HG02642 (cell line): ENCODE measurements around the gene RERG.
A peak's percentile ranks its signal among the peaks of the same experiment; 100 is the strongest.

Experiments used
- ATAC-seq: cut with Tn5 transposase; IDR thresholded peaks from one replicate; pipeline ENCODE4 v1.9.1; 2021; ENCODE audit warnings: mild to moderate bottlenecking; ENCODE audit not compliant: unreplicated experiment, poor library complexity

The RERG gene

DNA sequence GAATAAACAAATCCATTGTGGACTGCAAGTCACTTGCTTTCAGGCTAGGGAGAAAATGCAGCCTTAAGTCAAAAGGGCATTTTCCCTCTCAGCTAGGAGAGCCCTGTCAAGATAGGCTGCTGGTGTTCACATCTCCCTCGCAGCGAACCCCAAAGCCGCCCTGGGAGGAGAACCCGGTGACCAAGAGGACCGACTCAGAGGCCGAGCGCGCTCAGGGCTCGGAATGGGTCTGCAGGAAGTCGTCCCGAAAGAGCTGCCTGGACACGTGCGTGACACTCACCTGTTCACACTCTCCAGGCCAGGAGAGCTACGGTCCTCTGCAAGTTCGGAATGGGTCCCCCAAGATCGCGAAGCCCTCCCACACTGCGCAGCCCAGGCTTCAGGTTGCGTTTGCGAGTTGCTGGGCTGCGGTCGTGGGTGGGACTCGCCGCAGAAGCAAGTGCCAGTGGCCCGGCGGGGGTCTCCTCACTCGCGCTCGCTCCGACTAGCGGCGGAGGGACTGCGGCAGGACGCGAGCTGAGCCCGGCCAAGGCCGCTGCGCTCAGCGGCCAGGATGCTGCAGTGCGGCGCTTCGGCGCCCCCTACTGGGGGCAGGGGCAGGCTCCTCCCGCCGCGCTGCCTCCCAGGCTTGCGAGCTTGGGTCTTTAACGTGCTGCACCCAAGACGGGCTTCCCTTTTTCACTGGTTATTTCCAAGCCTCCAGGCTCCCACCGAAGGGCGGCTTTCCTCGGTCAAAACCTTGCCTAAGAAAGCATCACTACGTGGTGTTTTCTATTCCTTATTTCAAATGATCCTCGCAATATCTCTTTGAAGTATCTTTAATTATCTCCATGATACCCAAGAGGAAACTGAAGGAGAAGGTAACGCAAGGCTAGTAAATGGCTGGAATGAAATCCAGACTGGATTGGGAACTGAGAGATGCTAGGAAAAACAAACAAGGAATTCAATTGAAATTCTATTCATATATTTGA lies at the start of gene RERG:
Gene RERG, minus strand, starts transcription at position 503 of the 971 bp plus-strand sequence. CDS start 3,928 bp downstream, outside the sequence.
- peak; percentile 95 for ATAC-seq

DNA sequence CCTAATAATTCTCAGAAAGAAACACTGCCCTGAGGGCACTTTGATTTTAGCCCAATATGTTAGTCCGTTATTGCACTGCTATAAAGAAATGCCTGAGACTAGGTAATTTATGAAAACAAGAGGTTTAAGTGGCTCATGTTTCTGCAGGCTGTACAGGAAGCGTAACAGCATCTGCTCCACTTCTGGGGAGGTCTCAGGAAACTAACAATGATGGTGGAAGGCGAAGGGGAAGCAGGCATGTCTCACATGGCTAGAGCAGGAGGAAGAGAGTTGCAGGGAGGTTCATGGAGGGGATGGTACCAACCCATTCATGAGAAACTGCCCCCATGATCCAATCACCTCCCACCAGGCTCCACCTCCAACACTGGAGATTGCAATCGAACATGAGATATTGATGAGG lies 49.4 kb upstream of the RERG start:
- ATAC-seq = no peak

GRCh38 chr12:15268927-15269552 lies 47.8 kb upstream of the RERG start:
- peak; percentile 81 for ATAC-seq

DNA sequence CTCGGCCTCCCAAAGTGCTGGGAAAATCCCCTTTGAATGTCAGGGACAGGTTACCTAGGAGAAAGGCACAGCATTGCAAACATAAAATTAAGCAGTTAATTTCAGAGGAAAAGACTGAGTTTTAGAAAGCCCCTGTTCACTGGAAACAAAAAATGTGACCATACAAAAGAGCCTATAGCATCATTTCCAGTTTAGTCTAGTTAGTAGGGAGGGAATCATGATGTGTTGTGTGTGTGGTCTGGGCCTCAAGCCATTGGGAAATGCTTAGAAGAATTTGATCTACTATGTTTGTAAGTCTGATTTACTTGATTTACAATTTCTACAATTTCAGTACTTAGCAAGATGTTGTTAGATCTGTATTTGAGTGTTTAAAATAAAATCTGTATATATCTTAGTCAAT lies 47.1 kb upstream of the RERG start:
- no peak for ATAC-seq

- ATAC-seq = no peak
Observed at GRCh38 chr12:15265875-15266274, 44.7 kb upstream of the RERG start.

- no peak for ATAC-seq
Observed at GRCh38 chr12:15256761-15257160, 35.5 kb upstream of the RERG start.

GRCh38 chr12:15253990-15254389 lies 32.8 kb upstream of the RERG start:
- ATAC-seq = no peak

DNA sequence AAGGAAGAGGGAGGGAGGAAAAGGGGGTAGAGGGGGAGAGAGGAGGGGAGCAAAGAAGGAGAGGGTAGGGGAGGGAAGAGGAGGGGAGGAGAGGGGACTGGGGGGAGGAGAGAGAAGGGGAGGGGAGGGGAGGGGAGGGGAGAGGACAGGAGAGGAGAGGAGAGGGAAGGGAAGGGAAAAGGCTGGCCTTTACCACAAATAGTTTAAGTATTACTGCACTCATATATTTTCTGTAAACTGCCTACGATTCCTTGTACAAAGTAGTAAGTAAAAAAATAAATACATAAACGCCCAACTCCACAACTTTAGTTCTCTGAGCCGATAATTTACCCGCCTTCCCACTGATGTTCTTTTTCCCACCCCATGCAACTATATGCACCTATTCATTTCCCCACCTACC lies 23.7 kb upstream of the RERG start:
- ATAC-seq = no peak

DNA sequence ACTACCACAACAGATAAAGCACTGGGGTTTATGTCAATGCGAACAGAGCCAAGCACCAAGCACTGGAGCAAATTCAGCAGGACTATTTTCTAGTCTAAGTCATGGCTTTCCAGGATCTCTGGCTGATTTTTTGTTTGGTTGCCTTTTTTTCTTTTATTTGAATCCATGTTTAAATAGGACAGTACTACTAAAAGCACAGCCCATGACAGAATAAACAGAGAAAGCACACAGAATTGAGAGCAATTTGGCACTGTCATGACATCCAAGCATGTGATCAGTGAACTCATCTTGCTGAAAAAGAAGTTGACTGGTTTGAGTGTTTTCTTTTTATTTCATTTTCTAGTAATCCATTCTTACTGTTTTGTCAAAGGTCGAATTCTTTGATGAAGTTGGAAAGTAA lies 23.1 kb upstream of the RERG start:
- no peak for ATAC-seq

- no peak for ATAC-seq
Observed at GRCh38 chr12:15243102-15243501, 21.9 kb upstream of the RERG start.

GRCh38 chr12:15240898-15241297 lies 19.7 kb upstream of the RERG start:
- ATAC-seq = no peak

DNA sequence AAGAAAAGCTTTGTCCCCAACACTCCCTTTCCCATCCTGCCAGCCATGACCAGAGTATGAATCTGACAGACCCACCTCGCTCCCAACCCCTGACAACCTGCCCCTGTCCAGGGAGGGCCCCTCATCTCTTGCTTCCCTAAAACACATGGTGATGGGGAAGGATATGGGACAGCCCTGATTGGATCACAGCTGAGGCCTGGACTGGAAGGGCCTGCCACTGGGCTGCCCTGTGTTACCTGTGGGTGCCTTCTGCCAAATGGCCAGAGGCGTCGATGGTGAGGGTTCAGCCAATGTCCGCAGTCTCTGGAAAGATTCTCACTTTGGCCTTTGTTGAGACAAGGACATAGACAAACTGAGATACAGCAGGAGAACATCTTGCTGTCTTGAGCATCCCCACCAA lies 13.3 kb upstream of the RERG start:
- ATAC-seq = no peak

GRCh38 chr12:15234011-15234410 lies 12.8 kb upstream of the RERG start:
- ATAC-seq = no peak

- ATAC-seq = no peak
Observed at GRCh38 chr12:15232959-15233358, 11.7 kb upstream of the RERG start.

GRCh38 chr12:15231493-15231892 lies 10.3 kb upstream of the RERG start:
- no peak for ATAC-seq

- ATAC-seq = no peak
Observed at GRCh38 chr12:15230751-15231150, 9.5 kb upstream of the RERG start.

DNA sequence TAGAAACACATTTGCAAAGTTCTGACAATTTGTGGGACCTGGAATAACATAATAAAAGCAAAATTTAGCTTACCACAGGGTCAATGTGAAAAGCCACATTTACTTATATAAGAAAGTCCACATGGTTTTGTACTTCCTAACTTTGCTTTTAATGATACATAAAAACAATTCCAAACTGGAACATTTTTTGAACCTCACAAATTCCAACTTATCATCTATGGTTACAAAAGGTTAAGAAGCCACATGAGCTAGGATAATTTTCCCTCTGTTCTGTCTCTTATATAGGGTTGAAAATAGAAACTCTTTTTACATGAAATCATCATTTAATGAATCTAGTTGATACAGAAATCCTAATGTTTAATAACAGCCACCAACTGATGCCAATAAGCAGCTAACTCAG lies 8.9 kb upstream of the RERG start:
- ATAC-seq = no peak

DNA sequence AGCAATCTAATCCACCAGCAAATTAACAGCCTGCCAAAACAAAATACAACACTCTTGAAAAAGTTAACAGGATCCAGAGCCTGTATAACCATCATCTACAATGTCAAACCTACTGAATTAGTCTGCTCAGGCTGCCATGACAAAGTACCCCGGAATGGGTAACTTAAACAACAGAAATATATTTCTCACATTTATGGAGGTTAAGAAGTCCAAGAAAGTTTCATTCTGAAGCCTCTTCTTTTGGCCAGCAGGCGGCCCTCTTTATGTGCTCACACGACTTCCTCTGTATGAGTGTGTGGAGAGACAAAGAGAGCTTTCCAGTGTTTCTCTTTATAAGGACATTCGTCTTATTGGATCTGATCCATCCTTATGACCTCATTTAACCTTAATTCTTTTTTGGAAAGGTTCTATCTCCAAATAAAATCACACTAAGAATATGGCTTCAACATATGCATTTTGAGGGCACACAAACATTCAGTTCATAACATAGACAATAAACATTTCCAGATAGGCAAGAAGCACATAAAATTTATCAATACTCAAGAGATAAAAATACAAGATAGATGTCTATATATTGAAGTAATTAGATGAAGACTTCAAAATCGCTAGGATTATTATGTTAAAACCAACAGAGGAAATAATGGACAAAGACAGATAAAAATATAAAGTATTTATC lies 5.9 kb upstream of the RERG start:
- no peak for ATAC-seq

GRCh38 chr12:15225863-15226218 lies 4.6 kb upstream of the RERG start:
- peak; percentile 54 for ATAC-seq

- ATAC-seq = no peak
Observed at GRCh38 chr12:15225136-15225862, 4.1 kb upstream of the RERG start.

GRCh38 chr12:15222219-15222618 lies 1.0 kb upstream of the RERG start:
- ATAC-seq = no peak
